Erythroblast (primary cell): ENCODE data around the gene TLCD3A.

Experiments used
- GATA1 ChIP-seq: IDR thresholded peaks from 2 replicates; pipeline ENCODE4 v1.6.1; 2011; ENCODE audit warnings: low read depth, mild to moderate bottlenecking, control low read depth, low read length, moderate library complexity
- POLR2A ChIP-seq: IDR thresholded peaks from 2 replicates; pipeline ENCODE4 v1.6.1; 2011; ENCODE audit warnings: mild to moderate bottlenecking, low read length

- TF ChIP-seq POLR2A (no peak), GATA1 (no peak)
Measured at GRCh38 chr17:774313-774584, 41.9 kb downstream of the TLCD3A start.
